IMR-90 (cell line): ENCODE data around the gene NQO2. TPM values are rescaled to one million over a fixed set of nuclear protein-coding genes. Genes with fewer than 3 reads are reported as not detected.
A peak's percentile ranks its signal among the peaks of the same experiment; 100 is the strongest.

Source experiments
- ATAC-seq: fragments of 200-7000 bp; cut with Tn5 transposase; 2 replicates; pipeline ENCODE4 v1.9.1; 2020; ENCODE audit warnings: low read depth, mild to moderate bottlenecking, moderate library complexity
- BruUV-seq: library from RNA; stranded (reverse); fragments of 400-500 nt; replicated peaks from 2 replicates; lab custom pipeline; 2021; lab: Mats Ljungman, UMichigan
- CTCF ChIA-PET: fragments of 300-600 bp; formaldehyde crosslinking; extraction: SDS; loops from one replicate; lab custom pipeline; 2021; ENCODE audit warnings: antibody characterized with exemption; lab: Yijun Ruan, JAX
- POLR2A ChIA-PET: fragments of 300-600 bp; sonication (Branson Sonifier 250); formaldehyde crosslinking; loops from one replicate; lab custom pipeline; 2022; ENCODE audit warnings: antibody characterized with exemption; ENCODE audit not compliant: unreplicated experiment; lab: Charles Lee
- DNase-seq: peaks from one replicate; pipeline ENCODE4 v3.0.0; 2013
- H2AFZ ChIP-seq: replicated peaks from 2 replicates; pipeline ENCODE3; 2013; ENCODE audit warnings: low read length, mild to moderate bottlenecking; ENCODE audit not compliant: poor library complexity
- H2AK5ac ChIP-seq: 2 replicates; pipeline ENCODE4 v1.6.1; 2013; ENCODE audit warnings: low read depth, low read length, inconsistent platforms
- H2AK9ac ChIP-seq: replicated peaks from 2 replicates; pipeline ENCODE3; 2013; ENCODE audit warnings: mild to moderate bottlenecking, low read depth, low read length, moderate library complexity; ENCODE audit not compliant: poor library complexity
- H2BK120ac ChIP-seq: 2 replicates; pipeline ENCODE4 v1.6.1; 2013; ENCODE audit warnings: low read depth, low read length, inconsistent platforms
- H2BK15ac ChIP-seq: 3 replicates; pipeline ENCODE4 v1.6.1; 2013; ENCODE audit warnings: low read depth, low read length, inconsistent platforms
- H2BK20ac ChIP-seq: 2 replicates; pipeline ENCODE4 v1.6.1; 2013; ENCODE audit warnings: low read depth, mild to moderate bottlenecking, inconsistent platforms, low read length, moderate library complexity
- H2BK5ac ChIP-seq: 2 replicates; pipeline ENCODE4 v1.6.1; 2013; ENCODE audit warnings: mild to moderate bottlenecking, low read depth, low read length, inconsistent platforms; ENCODE audit not compliant: poor library complexity, severe bottlenecking
- H3K14ac ChIP-seq: replicated peaks from 2 replicates; pipeline ENCODE4 v1.6.1; 2013; ENCODE audit warnings: low read depth, low read length, inconsistent platforms
- H3K18ac ChIP-seq: 2 replicates; pipeline ENCODE4 v1.6.1; 2013; ENCODE audit warnings: low read depth, low read length, control low read depth
- H3K23ac ChIP-seq: 2 replicates; pipeline ENCODE4 v1.6.1; 2013; ENCODE audit warnings: low read depth, low read length, inconsistent platforms
- H3K27ac ChIP-seq: 2 replicates; pipeline ENCODE4 v1.5.1; 2013; ENCODE audit warnings: mild to moderate bottlenecking, control low read depth, low read length; ENCODE audit not compliant: insufficient read depth
- H3K27me3 ChIP-seq: 2 replicates; pipeline ENCODE4 v1.6.1; 2013; ENCODE audit warnings: low read length; ENCODE audit not compliant: control insufficient read depth, insufficient read depth
- H3K36me3 ChIP-seq: 2 replicates; pipeline ENCODE4 v1.6.1; 2013; ENCODE audit warnings: low read length, mixed read lengths; ENCODE audit not compliant: control insufficient read depth, insufficient read depth
- H3K4ac ChIP-seq: 2 replicates; pipeline ENCODE4 v1.6.1; 2013; ENCODE audit warnings: low read depth, low read length, inconsistent platforms
- H3K4me1 ChIP-seq: 2 replicates; pipeline ENCODE4 v1.6.1; 2013; ENCODE audit warnings: low read length, mixed read lengths; ENCODE audit not compliant: control insufficient read depth, insufficient read depth
- H3K4me2 ChIP-seq: 2 replicates; pipeline ENCODE4 v1.6.1; 2013; ENCODE audit warnings: low read depth, mild to moderate bottlenecking, control low read depth, low read length, moderate library complexity
- H3K4me3 ChIP-seq: 2 replicates; pipeline ENCODE4 v1.5.1; 2013; ENCODE audit warnings: low read depth, mild to moderate bottlenecking, control low read depth, low read length, moderate library complexity; ENCODE audit not compliant: insufficient read depth
- H3K56ac ChIP-seq: 2 replicates; pipeline ENCODE4 v1.6.1; 2013; ENCODE audit warnings: low read length, inconsistent platforms; ENCODE audit not compliant: insufficient read depth; ENCODE audit errors: extremely low read depth
- H3K79me1 ChIP-seq, 2 experiments: 2 replicates each; pipeline ENCODE4 v1.6.1; 2013; ENCODE audit warnings: low read length in 2 of 2, inconsistent platforms in 1 of 2, low read depth in 1 of 2
- H3K9ac ChIP-seq: 2 replicates; pipeline ENCODE4 v1.6.1; 2013; ENCODE audit warnings: low read depth, low read length, control low read depth
- H3K9me1 ChIP-seq: 2 replicates; pipeline ENCODE4 v1.6.1; 2013; ENCODE audit warnings: low read length, inconsistent platforms; ENCODE audit not compliant: insufficient read depth
- H3K9me3 ChIP-seq: 2 replicates; pipeline ENCODE4 v1.6.1; 2013; ENCODE audit warnings: low read length; ENCODE audit not compliant: control insufficient read depth, insufficient read depth
- H4K20me1 ChIP-seq: 2 replicates; pipeline ENCODE4 v1.6.1; 2013; ENCODE audit warnings: low read length, inconsistent platforms; ENCODE audit not compliant: insufficient read depth
- H4K5ac ChIP-seq: 2 replicates; pipeline ENCODE4 v1.6.1; 2013; ENCODE audit warnings: mild to moderate bottlenecking, low read depth, low read length, control low read depth
- H4K8ac ChIP-seq, 2 experiments: 2 replicates each; pipeline ENCODE4 v1.6.1; 2013; ENCODE audit warnings: low read depth in 2 of 2, low read length in 2 of 2, control low read depth in 1 of 2, inconsistent platforms in 1 of 2
- H4K91ac ChIP-seq: 2 replicates; pipeline ENCODE4 v1.6.1; 2013; ENCODE audit warnings: low read depth, low read length, inconsistent platforms; ENCODE audit not compliant: insufficient read depth
- CEBPB ChIP-seq: IDR thresholded peaks from 2 replicates; pipeline ENCODE4 v1.6.1; 2012; ENCODE audit warnings: low read depth, low read length, improper control_type of control experiment
- CHD1 ChIP-seq: IDR thresholded peaks from 2 replicates; pipeline ENCODE4 v1.6.1; 2012; ENCODE audit warnings: low read depth, low read length, improper control_type of control experiment
- CTCF ChIP-seq: conservative IDR thresholded peaks from 2 replicates; pipeline ENCODE4 v1.5.1; 2012; ENCODE audit warnings: mild to moderate bottlenecking, low read depth, low read length, improper control_type of control experiment
- FOS ChIP-seq: fragments of 150-350 bp; IDR thresholded peaks from 2 replicates; pipeline ENCODE4 v1.6.1; 2016; ENCODE audit warnings: low read depth, low read length
- MAZ ChIP-seq: IDR thresholded peaks from 2 replicates; pipeline ENCODE4 v1.6.1; 2012; ENCODE audit warnings: low read depth, mild to moderate bottlenecking, low read length, improper control_type of control experiment, moderate library complexity, borderline replicate concordance
- NFE2L2 ChIP-seq: fragments of 150-350 bp; IDR thresholded peaks from 2 replicates; pipeline ENCODE4 v1.6.1; 2016; ENCODE audit warnings: low read depth, mild to moderate bottlenecking, low read length
- POLR2A ChIP-seq: IDR thresholded peaks from 2 replicates; pipeline ENCODE4 v1.6.1; 2012; ENCODE audit warnings: mild to moderate bottlenecking, low read depth, low read length
- RAD21 ChIP-seq: IDR thresholded peaks from 2 replicates; pipeline ENCODE4 v1.6.1; 2012; ENCODE audit warnings: low read length, improper control_type of control experiment
- SMC3 ChIP-seq: fragments of 150-350 bp; IDR thresholded peaks from 2 replicates; pipeline ENCODE4 v1.6.1; 2016; ENCODE audit warnings: low read depth, mild to moderate bottlenecking, antibody characterized with exemption, low read length, moderate library complexity
- USF2 ChIP-seq: fragments of 150-350 bp; IDR thresholded peaks from 2 replicates; pipeline ENCODE4 v1.6.1; 2017; ENCODE audit warnings: mild to moderate bottlenecking, antibody characterized with exemption, low read length, low read depth
- WGBS, 2 experiments: methylation state at CpG; one replicate each; pipeline versions ENCODE4 v1.1.5 to v1.1.7; 2013; ENCODE audit warnings: missing lambda C conversion rate in 2 of 2; ENCODE audit not compliant: insufficient read length in 1 of 2; ENCODE audit errors: extremely low coverage in 2 of 2; 5-methylcytosine and 5-hydroxymethylcytosine counted together
- dilution Hi-C: fragments of 300-500 bp; cut with HindIII; formaldehyde crosslinking; loops from one replicate; pipeline ENCODE4 v1.14.3; 2018; ENCODE audit warnings: low sequenced_read_pairs; ENCODE audit not compliant: unreplicated experiment
- in situ Hi-C: fragments of 300-500 bp; cut with MboI; formaldehyde crosslinking; loops from 3 replicates; pipeline ENCODE4 v1.14.3; 2019; ENCODE audit warnings: low sequenced_read_pairs, inconsistent platforms, mixed read lengths
- intact Hi-C: fragments of 100-400 bp; cut with micrococcal nuclease; formaldehyde crosslinking; loops from 2 replicates; pipeline ENCODE4 v1.10.0; 2022
- polyA plus RNA-seq, 3 experiments: library from polyadenylated mRNA; depleted of rRNA; stranded (reverse); fragments of >200 nt; gene quantifications; 2 replicates each; pipeline ENCODE4 v1.2.3, GENCODE V29; 2012; ENCODE audit warnings: low replicate concordance in 1 of 3
- total RNA-seq: library from RNA; depleted of rRNA; stranded (reverse); fragments of >200 nt; gene quantifications from 2 replicates; pipeline ENCODE4 v1.2.3, GENCODE V29; 2012

The NQO2 gene
- total and polyA plus RNA-seq, 2 of the 4 experiments (the other 2 are of a cell fraction) = 42.5 to 72.1 TPM

GRCh38 chr6:2992330-2992979 is 7.2 kb upstream of the NQO2 start:
- BruUV-seq = no TSS peak
- peaks cover 5% of the 10 kb centered on the region for H3K4me1 ChIP-seq
- H3K9me3 ChIP-seq = no peaks in the 10 kb centered on the region
- ChIA-PET POLR2A (no interaction called here), CTCF (no interaction called here)
- peak overlapping the region; percentile 80 for H2AK5ac ChIP-seq
- H2BK15ac ChIP-seq = no peak overlapping the region
- no peak overlapping the region for H2BK5ac ChIP-seq
- no peak overlapping the region for H4K8ac ChIP-seq
- no peak overlapping the region for H3K14ac ChIP-seq
- H3K4ac ChIP-seq = 0 out of 2 replicates have a peak overlapping the region, but pooled peaks have one; percentile 7
- H2BK20ac ChIP-seq = no peak overlapping the region
- in situ Hi-C loops = loop anchor here (10.0 kb wide), 2 partner anchors 62 to 262 kb away; partner anchors contain the start of gene PSMG4
- no peaks in the 10 kb centered on the region for H4K20me1 ChIP-seq
- no peak overlapping the region for H2BK120ac ChIP-seq
- no peak overlapping the region for H4K5ac ChIP-seq
- H2AK9ac ChIP-seq = peak overlapping the region; percentile 33
- no peak for DNase-seq
- dilution Hi-C loops = no loop called here
- H3K9ac ChIP-seq = no peak overlapping the region
- 0 out of 2 replicates have a peak, but pooled peaks cover 5% of the 10 kb centered on the region for H3K9me1 ChIP-seq
- no peak for TF ChIP-seq MAZ
- no peak for TF ChIP-seq USF2
- no peak for TF ChIP-seq CHD1
- no peak for TF ChIP-seq RAD21
- TF ChIP-seq POLR2A = no peak
- TF ChIP-seq CTCF = no peak
- TF ChIP-seq NFE2L2 = no peak
- TF ChIP-seq FOS = no peak
- no peak for TF ChIP-seq CEBPB
- TF ChIP-seq SMC3 = no peak
- no peak overlapping the region for H3K27ac ChIP-seq
- H3K36me3 ChIP-seq = no peaks in the 10 kb centered on the region
- no peak for ATAC-seq
- H3K4me2 ChIP-seq = no peak overlapping the region
- peaks cover 0 to 10% of the 10 kb centered on the region in 2 experiments; a peak in 1 of 4 replicates for H3K79me1 ChIP-seq
- intact Hi-C loops = no loop called here
- no peak overlapping the region for H4K91ac ChIP-seq
- H3K18ac ChIP-seq = no peak overlapping the region
- H2AFZ ChIP-seq = no peak overlapping the region
- no peak overlapping the region for H3K4me3 ChIP-seq
- no CpG with 5 or more reads among the region's 6 CpGs for WGBS, 2 experiments
- H3K27me3 ChIP-seq = no peaks in the 10 kb centered on the region
- no peak overlapping the region for H3K23ac ChIP-seq
- no peak overlapping the region for H3K56ac ChIP-seq
